AG04450 (cell line): ENCODE results near the gene FOXM1. TPM values are rescaled to one million over a fixed set of nuclear protein-coding genes. Genes with fewer than 3 reads are reported as not detected.

Experiments
- CTCF ChIA-PET: fragments of 300-600, 350-600 bp; formaldehyde crosslinking; extraction: SDS; loops from one replicate; lab custom pipeline; 2022; ENCODE audit warnings: antibody characterized with exemption, inconsistent platforms; lab: Charles Lee
- POLR2A ChIA-PET: fragments of 350-600 bp; formaldehyde crosslinking; extraction: SDS; loops from one replicate; lab custom pipeline; 2021; ENCODE audit warnings: antibody characterized with exemption, inconsistent platforms; lab: Yijun Ruan, JAX
- DNase-seq: peaks from one replicate; pipeline ENCODE4 v3.0.0-alpha.2; 2011; ENCODE audit warnings: low read depth, low spot score
- H3K27ac ChIP-seq: one replicate; pipeline ENCODE4 v1.5.1; 2012; ENCODE audit warnings: low read depth, low read length, control low read depth
- H3K27me3 ChIP-seq: one replicate; pipeline ENCODE4 v1.6.0; 2012; ENCODE audit warnings: low read length; ENCODE audit not compliant: control insufficient read depth, insufficient read depth
- H3K4me3 ChIP-seq: 2 replicates; pipeline ENCODE4 v1.5.1; 2011; ENCODE audit warnings: mild to moderate bottlenecking, low read depth, low read length, control low read depth
- H3K9me3 ChIP-seq: 2 replicates; pipeline ENCODE4 v1.5.1; 2012; ENCODE audit warnings: low read length; ENCODE audit not compliant: control insufficient read depth, insufficient read depth
- polyA plus RNA-seq: library from polyadenylated mRNA; depleted of rRNA; stranded (reverse); fragments of >200 nt; gene quantifications from 2 replicates; pipeline ENCODE4 v1.2.3, GENCODE V29; 2011
- TF ChIP-seq, protein P1 (sequence below): IDR thresholded peaks from 2 replicates; pipeline ENCODE4 v1.5.1; 2011; ENCODE audit warnings: low read depth, low read length, control low read depth, inconsistent platforms

FOXM1 gene
- polyA plus RNA-seq, 1 experiment = 10.8 TPM

GRCh38 chr12:2900642-2901041, 23.7 kb upstream of the FOXM1 start:
- POLR2A ChIA-PET = no interaction called here
- no peak overlapping the region for H3K4me3 ChIP-seq
- no peaks in the 10 kb centered on the region for H3K9me3 ChIP-seq
- DNase-seq = no peak
- H3K27ac ChIP-seq = no peak overlapping the region
- no peaks in the 10 kb centered on the region for H3K27me3 ChIP-seq
- TF ChIP-seq, protein P1, sequence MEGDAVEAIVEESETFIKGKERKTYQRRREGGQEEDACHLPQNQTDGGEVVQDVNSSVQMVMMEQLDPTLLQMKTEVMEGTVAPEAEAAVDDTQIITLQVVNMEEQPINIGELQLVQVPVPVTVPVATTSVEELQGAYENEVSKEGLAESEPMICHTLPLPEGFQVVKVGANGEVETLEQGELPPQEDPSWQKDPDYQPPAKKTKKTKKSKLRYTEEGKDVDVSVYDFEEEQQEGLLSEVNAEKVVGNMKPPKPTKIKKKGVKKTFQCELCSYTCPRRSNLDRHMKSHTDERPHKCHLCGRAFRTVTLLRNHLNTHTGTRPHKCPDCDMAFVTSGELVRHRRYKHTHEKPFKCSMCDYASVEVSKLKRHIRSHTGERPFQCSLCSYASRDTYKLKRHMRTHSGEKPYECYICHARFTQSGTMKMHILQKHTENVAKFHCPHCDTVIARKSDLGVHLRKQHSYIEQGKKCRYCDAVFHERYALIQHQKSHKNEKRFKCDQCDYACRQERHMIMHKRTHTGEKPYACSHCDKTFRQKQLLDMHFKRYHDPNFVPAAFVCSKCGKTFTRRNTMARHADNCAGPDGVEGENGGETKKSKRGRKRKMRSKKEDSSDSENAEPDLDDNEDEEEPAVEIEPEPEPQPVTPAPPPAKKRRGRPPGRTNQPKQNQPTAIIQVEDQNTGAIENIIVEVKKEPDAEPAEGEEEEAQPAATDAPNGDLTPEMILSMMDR = no peak
- CTCF ChIA-PET = interaction anchor here (0.7 kb wide), 1 partner anchor 53 kb away, joined by 8 read pairs; no protein-coding TSS in a partner anchor

DNA sequence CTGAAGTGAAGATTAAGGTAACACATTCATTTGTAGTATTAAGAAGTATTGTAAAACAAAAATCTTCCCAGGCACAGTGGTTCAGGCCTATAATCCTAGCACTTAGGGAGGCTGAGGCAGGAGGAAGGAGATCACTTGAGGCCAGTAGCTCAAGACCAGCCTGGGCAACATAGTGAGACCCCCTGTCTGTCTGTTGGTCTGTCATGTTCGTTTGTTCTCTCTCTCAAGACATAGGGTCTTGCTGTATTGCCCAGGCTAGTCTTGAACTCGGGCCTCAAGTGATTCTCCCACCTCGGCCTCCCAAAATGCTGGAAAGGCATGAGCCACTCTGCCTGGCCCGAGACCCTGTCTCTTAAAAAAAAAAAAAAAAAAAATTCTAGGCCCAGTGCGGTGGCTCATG, 20.4 kb upstream of the FOXM1 start:
- Histone ChIP-seq H3K27ac (no peak overlapping the region), H3K27me3 (no peaks in the 10 kb centered on the region), H3K4me3 (no peak overlapping the region), H3K9me3 (no peaks in the 10 kb centered on the region)
- ChIA-PET CTCF (interaction anchor here (2.3 kb wide), 1 partner anchor 137 kb away, joined by 5 read pairs; no protein-coding TSS in a partner anchor), POLR2A (no interaction called here)
- TF ChIP-seq, protein P1 = no peak
- DNase-seq = no peak

DNA sequence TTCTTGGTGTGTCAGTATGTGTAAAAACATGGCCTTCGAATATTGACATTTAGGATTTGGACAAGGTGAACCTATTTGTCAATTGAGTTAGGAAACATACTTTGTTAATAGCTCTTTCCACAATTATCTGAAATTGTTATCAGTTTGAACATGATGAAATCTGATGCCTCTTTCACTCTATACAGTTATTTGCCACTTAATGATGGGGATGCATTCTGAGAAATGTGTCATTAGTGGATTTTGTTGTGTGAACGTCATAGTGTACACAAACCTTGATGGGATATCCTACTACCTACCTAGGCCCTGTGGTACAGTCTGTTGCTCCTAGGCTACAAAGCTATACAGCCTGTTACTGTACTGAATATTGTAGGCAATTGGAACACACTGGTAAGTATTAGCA, 18.5 kb upstream of the FOXM1 start:
- Histone ChIP-seq H3K9me3 (peaks cover 3% of the 10 kb centered on the region; the same call in 1 of the 2 replicates), H3K27ac (no peak overlapping the region), H3K27me3 (no peaks in the 10 kb centered on the region), H3K4me3 (no peak overlapping the region)
- DNase-seq = no peak
- TF ChIP-seq, protein P1 = no peak
- ChIA-PET CTCF (interaction anchor here (2.3 kb wide), 1 partner anchor 139 kb away, joined by 5 read pairs; no protein-coding TSS in a partner anchor), POLR2A (no interaction called here)

- POLR2A ChIA-PET = no interaction called here
- peaks cover 3% of the 10 kb centered on the region; the same call in 1 of the 2 replicates for H3K9me3 ChIP-seq
- H3K4me3 ChIP-seq = no peak overlapping the region
- peak overlapping the region; percentile 49 for H3K27ac ChIP-seq
- TF ChIP-seq, protein P1 = no peak
- no peak for DNase-seq
- CTCF ChIA-PET = interaction anchor here (2.3 kb wide), 1 partner anchor 139 kb away, joined by 5 read pairs; no protein-coding TSS in a partner anchor
- no peaks in the 10 kb centered on the region for H3K27me3 ChIP-seq
Measured at GRCh38 chr12:2895051-2895451, 18.1 kb upstream of the FOXM1 start.

DNA sequence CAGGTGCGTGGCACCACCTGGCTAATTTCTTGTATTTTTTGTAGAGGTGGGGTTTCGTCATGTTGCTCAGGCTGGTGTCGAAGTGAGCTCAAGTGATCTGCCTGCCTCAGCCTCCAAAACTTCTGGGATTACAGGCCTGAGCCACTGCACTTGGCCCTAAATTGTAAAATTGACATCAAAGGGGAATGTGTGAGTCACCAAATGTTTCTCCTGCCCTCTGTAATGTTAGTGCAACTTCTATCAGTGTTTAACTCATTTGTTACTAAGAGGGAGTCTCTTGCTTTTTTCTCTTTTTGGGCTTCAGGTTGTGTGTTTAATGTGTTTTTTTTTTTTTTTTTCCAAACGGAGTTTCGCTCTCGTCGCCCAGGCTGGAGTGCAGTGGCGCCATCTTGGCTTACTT, 16.0 kb upstream of the FOXM1 start:
- Histone ChIP-seq H3K9me3 (peaks cover 3% of the 10 kb centered on the region; the same call in 1 of the 2 replicates), H3K27me3 (no peaks in the 10 kb centered on the region), H3K4me3 (peak overlapping the region; percentile 22; the same call in 1 of the 2 replicates), H3K27ac (peak overlapping the region; percentile 80)
- POLR2A ChIA-PET = interaction anchor here (0.6 to 1.5 kb wide), 3 partner anchors 15 to 61 kb away, joined by 3 to 9 read pairs (median 5); no protein-coding TSS in a partner anchor
- TF ChIP-seq, protein P1 = no peak
- DNase-seq = peak; percentile 65
- CTCF ChIA-PET = interaction anchor here (0.6 to 0.9 kb wide), 3 partner anchors 8 to 181 kb away, joined by 3 to 6 read pairs (median 4); no protein-coding TSS in a partner anchor
